HCT116 (cell line): ENCODE measurements around the gene NTSR1. TPM values are rescaled to one million over a fixed set of nuclear protein-coding genes. Genes with fewer than 3 reads are reported as not detected.

Experiments used
- ATAC-seq: fragments of 200-7000 bp; cut with Tn5 transposase; 2 replicates; pipeline ENCODE4 v1.9.1; 2020; ENCODE audit warnings: mild to moderate bottlenecking, moderate library complexity
- BruUV-seq: library from RNA; stranded (reverse); fragments of 400-500 nt; replicated peaks from 2 replicates; lab custom pipeline; 2021; lab: Mats Ljungman, UMichigan
- CTCF ChIA-PET: fragments of 300-600 bp; sonication (Branson Sonifier 250); formaldehyde crosslinking; loops from one replicate; lab custom pipeline; 2021; ENCODE audit warnings: antibody characterized with exemption; lab: Charles Lee
- POLR2A ChIA-PET: fragments of 300-600, 350-600 bp; sonication (Branson Sonifier 250); formaldehyde crosslinking; loops from one replicate; lab custom pipeline; 2021; ENCODE audit warnings: antibody characterized with exemption; lab: Charles Lee
- RAD21 ChIA-PET, 2 experiments: fragments of 300-600 bp; sonication (Branson Sonifier 250); formaldehyde crosslinking; loops; one replicate each; lab custom pipeline; 2023; ENCODE audit warnings: low total read pairs in 2 of 2; ENCODE audit not compliant: uncharacterized antibody in 2 of 2, unreplicated experiment in 2 of 2, low non-redundant PET in 1 of 2; lab: Charles Lee
- DNase-seq: peaks from one replicate; pipeline ENCODE4 v3.0.0-alpha.2; 2010; ENCODE audit warnings: low read depth, low spot score
- H2AFZ ChIP-seq: fragments of 200-600 bp; shearing (Covaris generic), sonication (generic); 2 replicates; pipeline ENCODE4 v1.6.1; 2017; ENCODE audit warnings: low read depth, mixed run types, mixed read lengths, antibody characterized with exemption, low read length; ENCODE audit not compliant: poor library complexity, severe bottlenecking
- H3K27ac ChIP-seq: 2 replicates; pipeline ENCODE4 v1.5.1; 2012; ENCODE audit warnings: low read depth, low read length
- H3K27me3 ChIP-seq: fragments of 200-600 bp; sonication (generic); 2 replicates; pipeline ENCODE4 v1.6.1; 2016; ENCODE audit warnings: mixed run types, low read length, mixed read lengths; ENCODE audit not compliant: insufficient read depth
- H3K36me3 ChIP-seq, 2 experiments: fragments of 200-500 bp in 1 of 2; fragments of 200-600 bp in 1 of 2; sonication (Bioruptor generic) in 1 of 2; sonication (generic) in 1 of 2; 2 replicates each; pipeline versions ENCODE4 v1.5.1 to v1.6.1; 2014 to 2016; ENCODE audit warnings: low read length in 2 of 2, inconsistent platforms in 1 of 2, mixed read lengths in 1 of 2, mixed run types in 1 of 2; ENCODE audit not compliant: insufficient read depth in 2 of 2, control insufficient read depth in 1 of 2
- H3K4me1 ChIP-seq, 2 experiments: fragments of 200-600 bp in 1 of 2; sonication (generic) in 1 of 2; 2 replicates each; pipeline versions ENCODE4 v1.5.1 to v1.6.1; 2012 to 2017; ENCODE audit warnings: low read length in 2 of 2, inconsistent platforms in 1 of 2, mild to moderate bottlenecking in 1 of 2, mixed read lengths in 1 of 2, mixed run types in 1 of 2, moderate library complexity in 1 of 2; ENCODE audit not compliant: insufficient read depth in 2 of 2, control insufficient read depth in 1 of 2
- H3K4me2 ChIP-seq: fragments of 200-600 bp; sonication (generic); 2 replicates; pipeline ENCODE4 v1.6.1; 2017; ENCODE audit warnings: mixed run types, low read length, mixed read lengths
- H3K4me3 ChIP-seq, 2 experiments: fragments of 200-600 bp in 1 of 2; sonication (generic) in 1 of 2; replicated peaks in 1 of 2; 2 replicates each; pipeline ENCODE4 v1.5.1; 2011 to 2016; ENCODE audit warnings: low read length in 2 of 2, control low read depth in 1 of 2, low read depth in 1 of 2, mild to moderate bottlenecking in 1 of 2, mixed read lengths in 1 of 2, mixed run types in 1 of 2
- H3K79me2 ChIP-seq: fragments of 200-600 bp; sonication (generic); 2 replicates; pipeline ENCODE4 v1.6.1; 2017; ENCODE audit warnings: mild to moderate bottlenecking, mixed run types, low read length, moderate library complexity, mixed read lengths; ENCODE audit not compliant: insufficient read depth
- H3K9ac ChIP-seq: fragments of 200-600 bp; sonication (generic); 2 replicates; pipeline ENCODE4 v1.6.1; 2016; ENCODE audit warnings: low read length, mixed read lengths
- H3K9me2 ChIP-seq: fragments of 200-600 bp; sonication (generic), shearing (Covaris generic); 2 replicates; pipeline ENCODE4 v1.6.1; 2017; ENCODE audit warnings: mixed run types, mild to moderate bottlenecking, moderate library complexity; ENCODE audit not compliant: insufficient read depth
- H3K9me3 ChIP-seq, 2 experiments: fragments of 200-500 bp in 1 of 2; fragments of 200-600 bp in 1 of 2; sonication (Bioruptor generic) in 1 of 2; sonication (generic) in 1 of 2; 2 replicates each; pipeline ENCODE4 v1.6.1; 2014 to 2017; ENCODE audit warnings: low read length in 2 of 2, mixed read lengths in 2 of 2, inconsistent platforms in 1 of 2, low read depth in 1 of 2, mild to moderate bottlenecking in 1 of 2, mixed run types in 1 of 2, moderate library complexity in 1 of 2; ENCODE audit not compliant: control insufficient read depth in 1 of 2, insufficient read depth in 1 of 2
- H4K20me1 ChIP-seq: fragments of 200-600 bp; sonication (generic), shearing (Covaris generic); 2 replicates; pipeline ENCODE4 v1.6.1; 2017; ENCODE audit warnings: mixed run types, mild to moderate bottlenecking, moderate library complexity; ENCODE audit not compliant: insufficient read depth
- CBX3 ChIP-seq: IDR thresholded peaks from 2 replicates; pipeline ENCODE4 v1.6.1; 2012; ENCODE audit warnings: low read depth
- CEBPB ChIP-seq: IDR thresholded peaks from 2 replicates; pipeline ENCODE4 v1.6.1; 2012; ENCODE audit warnings: low read depth
- CTCF ChIP-seq, 3 experiments: fragments of 200-600 bp in 1 of 3; sonication (generic) in 1 of 3; IDR thresholded peaks in 2 of 3; conservative IDR thresholded peaks in 1 of 3; 2 replicates each; pipeline ENCODE4 v1.5.1; 2012 to 2017; ENCODE audit warnings: low read depth in 2 of 3, low read length in 2 of 3, antibody characterized with exemption in 1 of 3, borderline replicate concordance in 1 of 3, control low read depth in 1 of 3, mild to moderate bottlenecking in 1 of 3, mixed read lengths in 1 of 3, mixed run types in 1 of 3, moderate library complexity in 1 of 3; ENCODE audit not compliant: insufficient read depth in 1 of 3
- EGR1 ChIP-seq: IDR thresholded peaks from 2 replicates; pipeline ENCODE4 v1.6.1; 2012; ENCODE audit warnings: low read depth
- ELF1 ChIP-seq: IDR thresholded peaks from 2 replicates; pipeline ENCODE4 v1.6.1; 2012; ENCODE audit warnings: low read depth, borderline replicate concordance
- EZH2 ChIP-seq: fragments of 200-600 bp; sonication (generic); IDR thresholded peaks from 2 replicates; pipeline ENCODE4 v1.6.1; 2017; ENCODE audit warnings: antibody characterized with exemption, mixed run types
- EZH2phosphoT487 ChIP-seq: fragments of 200-600 bp; IDR thresholded peaks from 2 replicates; pipeline ENCODE4 v1.6.1; 2018; ENCODE audit warnings: antibody characterized with exemption, borderline replicate concordance
- FOSL1 ChIP-seq: IDR thresholded peaks from 2 replicates; pipeline ENCODE4 v1.6.1; 2012; ENCODE audit warnings: low read depth
- JUND ChIP-seq: IDR thresholded peaks from 2 replicates; pipeline ENCODE4 v1.6.1; 2012
- MAX ChIP-seq: IDR thresholded peaks from 2 replicates; pipeline ENCODE4 v1.6.1; 2012
- POLR2A ChIP-seq: IDR thresholded peaks from 2 replicates; pipeline ENCODE4 v1.7.0; 2011; ENCODE audit warnings: borderline replicate concordance; ENCODE audit not compliant: insufficient read depth, insufficient read length; ENCODE audit errors: extremely low read depth
- REST ChIP-seq: IDR thresholded peaks from 2 replicates; pipeline ENCODE4 v1.6.1; 2012; ENCODE audit warnings: low read depth
- SIN3A ChIP-seq: IDR thresholded peaks from 2 replicates; pipeline ENCODE4 v1.6.1; 2012; ENCODE audit warnings: low read depth
- SP1 ChIP-seq: IDR thresholded peaks from 2 replicates; pipeline ENCODE4 v1.6.1; 2012; ENCODE audit warnings: low read depth
- SRF ChIP-seq: IDR thresholded peaks from 2 replicates; pipeline ENCODE4 v1.6.1; 2012; ENCODE audit warnings: low read depth
- YY1 ChIP-seq: IDR thresholded peaks from 2 replicates; pipeline ENCODE4 v1.6.1; 2011; ENCODE audit warnings: low read length, low read depth, moderate library complexity, mild to moderate bottlenecking; ENCODE audit not compliant: insufficient replicate concordance; ENCODE audit errors: extremely low read depth
- ZBTB33 ChIP-seq: IDR thresholded peaks from 2 replicates; pipeline ENCODE4 v1.6.1; 2011; ENCODE audit warnings: mild to moderate bottlenecking, low read length, moderate library complexity; ENCODE audit not compliant: insufficient replicate concordance; ENCODE audit errors: extremely low read depth
- ZFX ChIP-seq: fragments of 450-650 bp; IDR thresholded peaks from 2 replicates; pipeline ENCODE4 v1.6.1; 2017
- ZNF274 ChIP-seq: fragments of 200-500 bp; sonication (Bioruptor generic); IDR thresholded peaks from 2 replicates; pipeline ENCODE4 v1.6.1; 2014; ENCODE audit warnings: mild to moderate bottlenecking, low read depth, low read length, inconsistent platforms
- intact Hi-C: fragments of 100-400 bp; cut with micrococcal nuclease; formaldehyde crosslinking; loops from 2 replicates; pipeline ENCODE4 v1.10.0; 2022
- total RNA-seq: library from RNA; stranded (reverse); gene quantifications from one replicate; pipeline ENCODE4 v1.2.1, GENCODE V29; 2021; ENCODE audit not compliant: unreplicated experiment

Gene NTSR1
- total RNA-seq, 1 experiment from 2014 or later = 187 TPM

GRCh38 chr20:62811720-62812119, 103.1 kb downstream of the NTSR1 start:
- ChIA-PET POLR2A (no interaction called here), RAD21 (no interaction called here), CTCF (no interaction called here)
- ATAC-seq (no peak), DNase-seq (no peak)
- Histone ChIP-seq H3K27ac (no peak overlapping the region), H3K4me1 (peaks cover 22 to 37% of the 10 kb centered on the region in 2 experiments), H4K20me1 (no peaks in the 10 kb centered on the region; the same call in 1 of the 2 replicates), H3K27me3 (no peaks in the 10 kb centered on the region), H3K4me2 (no peak overlapping the region), H3K9ac (no peak overlapping the region), H3K9me2 (no peaks in the 10 kb centered on the region), H3K36me3 (peaks cover 24 to 39% of the 10 kb centered on the region in 2 experiments), H3K4me3 (no peak overlapping the region), H3K79me2 (peaks cover 38% of the 10 kb centered on the region), H3K9me3 (no peaks in the 10 kb centered on the region), H2AFZ (no peak overlapping the region)
- intact Hi-C loops = no loop called here
- no peak for TF ChIP-seq EGR1
- TF ChIP-seq ZNF274 = no peak
- TF ChIP-seq ELF1 = no peak
- no peak for TF ChIP-seq REST
- no peak for TF ChIP-seq EZH2phosphoT487
- no peak for TF ChIP-seq SRF
- no peak for TF ChIP-seq MAX
- no peak for TF ChIP-seq JUND
- TF ChIP-seq ZFX = no peak
- TF ChIP-seq SP1 = no peak
- TF ChIP-seq POLR2A = no peak
- TF ChIP-seq YY1 = no peak
- no peak for TF ChIP-seq CEBPB
- no peak for TF ChIP-seq CTCF (IDR thresholded peaks at IDR 0.05 in 2 of 3, conservative IDR thresholded peaks at IDR 0.05 in 1 of 3; ENCODE audit: borderline replicate concordance in 1 of 3, insufficient read depth in 1 of 3, low read depth in 2 of 3, low read length in 2 of 3)
- TF ChIP-seq CBX3 = no peak
- no peak for TF ChIP-seq ZBTB33
- TF ChIP-seq SIN3A = no peak
- no peak for TF ChIP-seq FOSL1
- no peak for TF ChIP-seq EZH2
- BruUV-seq = no TSS peak
